ENCODE results near the gene KRT9.

GRCh38 chr17:41539071-41539492, 32.8 kb downstream of the KRT9 start:
- TF ChIP-seq POLR2A (IDR thresholded peaks at IDR 0.05): no peak
- TF ChIP-seq, protein P1, sequence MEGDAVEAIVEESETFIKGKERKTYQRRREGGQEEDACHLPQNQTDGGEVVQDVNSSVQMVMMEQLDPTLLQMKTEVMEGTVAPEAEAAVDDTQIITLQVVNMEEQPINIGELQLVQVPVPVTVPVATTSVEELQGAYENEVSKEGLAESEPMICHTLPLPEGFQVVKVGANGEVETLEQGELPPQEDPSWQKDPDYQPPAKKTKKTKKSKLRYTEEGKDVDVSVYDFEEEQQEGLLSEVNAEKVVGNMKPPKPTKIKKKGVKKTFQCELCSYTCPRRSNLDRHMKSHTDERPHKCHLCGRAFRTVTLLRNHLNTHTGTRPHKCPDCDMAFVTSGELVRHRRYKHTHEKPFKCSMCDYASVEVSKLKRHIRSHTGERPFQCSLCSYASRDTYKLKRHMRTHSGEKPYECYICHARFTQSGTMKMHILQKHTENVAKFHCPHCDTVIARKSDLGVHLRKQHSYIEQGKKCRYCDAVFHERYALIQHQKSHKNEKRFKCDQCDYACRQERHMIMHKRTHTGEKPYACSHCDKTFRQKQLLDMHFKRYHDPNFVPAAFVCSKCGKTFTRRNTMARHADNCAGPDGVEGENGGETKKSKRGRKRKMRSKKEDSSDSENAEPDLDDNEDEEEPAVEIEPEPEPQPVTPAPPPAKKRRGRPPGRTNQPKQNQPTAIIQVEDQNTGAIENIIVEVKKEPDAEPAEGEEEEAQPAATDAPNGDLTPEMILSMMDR (IDR thresholded peaks at IDR 0.05): no peak

Measured in esophagus squamous epithelium (tissue), 4 donors.